Kidney (tissue), 14 donors: Measurements from ENCODE around the gene GMPR. TPM values are rescaled to one million over a fixed set of nuclear protein-coding genes. Genes with fewer than 3 reads are reported as not detected.

ENCODE experiments used
- DNase-seq, 5 donors: peaks; one replicate each; pipeline ENCODE4 v3.0.0-alpha.2; 2013 to 2020
- FAIRE-seq: peaks from 2 replicates; lab custom pipeline; 2012; peaks lifted over from hg19 to GRCh38; lab: Jason Lieb, UNC
- H3K27ac ChIP-seq, 2 donors: one replicate each; pipeline ENCODE4 v1.7.0; 2013; ENCODE audit warnings: low read depth in 2 of 2, low read length in 2 of 2, inconsistent platforms in 1 of 2
- H3K27me3 ChIP-seq: one replicate; pipeline ENCODE4 v1.7.1; 2013; ENCODE audit warnings: low read length, inconsistent platforms; ENCODE audit not compliant: control insufficient read depth, insufficient read depth
- H3K36me3 ChIP-seq, 3 donors: one replicate each; pipeline versions ENCODE4 v1.7.0 to v1.7.1; 2013; ENCODE audit warnings: low read length in 3 of 3, control low read depth in 1 of 3, inconsistent platforms in 1 of 3; ENCODE audit not compliant: insufficient read depth in 3 of 3, control insufficient read depth in 2 of 3
- H3K4me1 ChIP-seq, 3 donors: one replicate each; pipeline versions ENCODE4 v1.7.0 to v1.7.1; 2013; ENCODE audit warnings: low read length in 3 of 3, inconsistent platforms in 1 of 3, low read depth in 1 of 3; ENCODE audit not compliant: control insufficient read depth in 2 of 3, insufficient read depth in 2 of 3
- H3K4me3 ChIP-seq, 3 donors: one replicate each; pipeline versions ENCODE4 v1.7.0 to v1.8.1; 2013; ENCODE audit warnings: low read length in 3 of 3, control low read depth in 1 of 3, inconsistent platforms in 1 of 3
- H3K9ac ChIP-seq, 3 donors: one replicate each; pipeline versions ENCODE4 v1.7.0 to v1.7.1; 2013; ENCODE audit warnings: low read length in 3 of 3, control low read depth in 1 of 3, inconsistent platforms in 1 of 3
- H3K9me3 ChIP-seq, 3 donors: one replicate each; pipeline versions ENCODE4 v1.7.0 to v1.7.1; 2013; ENCODE audit warnings: low read length in 3 of 3, control low read depth in 1 of 3, inconsistent platforms in 1 of 3; ENCODE audit not compliant: control insufficient read depth in 2 of 3, insufficient read depth in 1 of 3
- CTCF ChIP-seq: IDR thresholded peaks from 3 replicates; pipeline ENCODE4 v1.5.1; 2012; ENCODE audit warnings: mild to moderate bottlenecking, moderate library complexity, borderline replicate concordance; ENCODE audit not compliant: insufficient read depth; ENCODE audit errors: extremely low read depth
- intact Hi-C: fragments of 100-400 bp; cut with DNase I; formaldehyde crosslinking; loops from one replicate; pipeline ENCODE4 v1.11.1; 2022
- polyA plus RNA-seq: library from polyadenylated mRNA; stranded (reverse); fragments of 350-450 nt; fragmentation: Illumina TruSeq; extraction: RNeasy Lipid Tissue Mini Kit (QIAGEN cat#74804); gene quantifications from one replicate; pipeline ENCODE4 v1.2.3, GENCODE V29; 2014; ENCODE audit warnings: low read depth, low replicate concordance; ENCODE audit not compliant: insufficient read depth
- total RNA-seq: library from RNA; stranded (reverse); fragmentation: NEBNext Ultra II Directional; extraction: Animal tissue kit (Norgen Biotek cat#: 25700); gene quantifications from one replicate; pipeline ENCODE4 v1.2.1, GENCODE V29; 2021
- donor health status: control.
- donor health status: control.
- donor health status: control.
- donor health status: control.
- donor health status: control.
- donor health status: DM: yes; HTN: yes; CAD: no.
- donor health status: Normal renal cell carcinoma (clear cell type).

GMPR gene
- total and polyA plus RNA-seq, 2 donors from 2014 or later = 51.4 to 54.5 TPM

GRCh38 chr6:16196984-16197546 lies 41.3 kb upstream of the GMPR start:
- intact Hi-C loops = no loop called here
- Histone ChIP-seq H3K27ac (no peak overlapping the region), H3K4me3 (no peak overlapping the region), H3K9ac (no peak overlapping the region), H3K27me3 (no peaks in the 10 kb centered on the region), H3K9me3 (no peaks in the 10 kb centered on the region), H3K4me1 (peaks cover 0 to 6% (median 5%) of the 10 kb centered on the region in 3 donors), H3K36me3 (no peaks in the 10 kb centered on the region)
- no peak for DNase-seq
- no peak for TF ChIP-seq CTCF
- FAIRE-seq = no peak

- Histone ChIP-seq H3K27ac (no peak overlapping the region), H3K9ac (no peak overlapping the region), H3K36me3 (no peaks in the 10 kb centered on the region), H3K4me1 (peaks cover 0 to 6% (median 5%) of the 10 kb centered on the region in 3 donors), H3K4me3 (no peak overlapping the region), H3K9me3 (no peaks in the 10 kb centered on the region), H3K27me3 (no peaks in the 10 kb centered on the region)
- DNase-seq (peak in 1 of 5 donors; percentile 64), FAIRE-seq (no peak)
- TF ChIP-seq CTCF = no peak
- intact Hi-C loops = no loop called here
These were observed 40.2 kb upstream of the GMPR start for GRCh38 chr6:16198061-16198705.

GRCh38 chr6:16199804-16200203 lies 38.6 kb upstream of the GMPR start:
- Histone ChIP-seq H3K9me3 (no peaks in the 10 kb centered on the region), H3K27me3 (no peaks in the 10 kb centered on the region), H3K4me1 (peaks cover 0 to 6% (median 5%) of the 10 kb centered on the region in 3 donors), H3K36me3 (no peaks in the 10 kb centered on the region), H3K27ac (no peak overlapping the region), H3K4me3 (peak overlapping the region in 1 of 3 donors; percentile 45), H3K9ac (no peak overlapping the region)
- intact Hi-C loops = no loop called here
- TF ChIP-seq CTCF = no peak
- FAIRE-seq = no peak
- no peak for DNase-seq
